GM19099 (cell line): Measurements from ENCODE around the gene TEAD1.

Source experiments
- POLR2A ChIP-seq: IDR thresholded peaks from 3 replicates; pipeline ENCODE4 v1.6.1; 2011; ENCODE audit warnings: low read depth; ENCODE audit not compliant: insufficient read length; ENCODE audit errors: extremely low read depth

Gene TEAD1

DNA sequence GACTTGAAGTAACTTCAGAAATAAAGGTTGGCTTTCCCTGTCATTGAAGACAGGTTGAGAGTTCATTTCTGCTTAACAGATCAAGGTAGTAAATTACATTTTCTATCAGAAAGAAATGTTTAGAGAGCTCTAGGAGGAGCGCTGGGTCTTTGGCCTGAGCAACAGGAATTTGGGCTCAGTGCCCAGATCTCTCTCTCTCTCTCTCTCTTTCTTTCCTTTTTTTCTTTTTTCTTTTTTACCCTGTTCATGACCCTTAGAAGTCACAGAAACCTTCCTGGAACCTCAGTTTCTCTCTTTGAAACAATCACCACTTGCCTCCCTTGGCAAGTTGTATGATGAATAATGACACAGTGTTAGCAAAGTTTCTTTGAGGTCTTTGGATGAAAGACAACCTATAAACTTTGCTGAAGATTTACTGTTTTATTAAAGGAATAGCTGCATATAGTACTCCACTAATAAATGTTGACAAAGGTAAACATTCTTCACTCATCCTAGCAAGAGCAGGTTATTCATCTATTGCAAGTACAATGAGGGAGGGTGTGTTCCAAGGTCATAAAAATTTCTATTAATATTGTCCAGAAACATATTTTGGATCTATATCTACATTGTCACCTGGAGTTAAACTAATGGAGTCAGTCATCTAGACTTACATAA lies 299.4 kb downstream of the TEAD1 start:
- no peak for TF ChIP-seq POLR2A

DNA sequence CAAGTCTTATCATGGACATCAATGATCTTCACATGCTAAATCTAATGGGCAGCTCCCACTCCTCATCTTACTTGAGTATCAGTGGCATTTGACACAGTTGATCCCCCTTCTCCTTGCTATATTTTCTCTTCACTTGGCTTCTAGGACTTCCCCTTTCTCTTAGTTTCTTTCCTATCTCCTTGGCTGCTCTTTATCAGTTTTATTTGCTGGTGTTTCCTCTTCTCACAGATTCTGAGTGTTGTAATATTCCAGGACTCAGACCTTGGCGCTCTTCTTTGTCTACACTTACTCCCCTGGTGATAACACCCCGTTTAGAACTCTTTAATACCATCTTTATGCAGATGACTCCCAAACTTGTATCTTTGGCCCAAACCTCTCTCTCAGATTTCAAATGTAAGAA lies 301.0 kb downstream of the TEAD1 start:
- TF ChIP-seq POLR2A, result no peak

- no peak for TF ChIP-seq POLR2A
Observed at GRCh38 chr11:12979928-12980689, 305.9 kb downstream of the TEAD1 start.

- no peak for TF ChIP-seq POLR2A
Observed at GRCh38 chr11:12981676-12982522, 307.7 kb downstream of the TEAD1 start.

DNA sequence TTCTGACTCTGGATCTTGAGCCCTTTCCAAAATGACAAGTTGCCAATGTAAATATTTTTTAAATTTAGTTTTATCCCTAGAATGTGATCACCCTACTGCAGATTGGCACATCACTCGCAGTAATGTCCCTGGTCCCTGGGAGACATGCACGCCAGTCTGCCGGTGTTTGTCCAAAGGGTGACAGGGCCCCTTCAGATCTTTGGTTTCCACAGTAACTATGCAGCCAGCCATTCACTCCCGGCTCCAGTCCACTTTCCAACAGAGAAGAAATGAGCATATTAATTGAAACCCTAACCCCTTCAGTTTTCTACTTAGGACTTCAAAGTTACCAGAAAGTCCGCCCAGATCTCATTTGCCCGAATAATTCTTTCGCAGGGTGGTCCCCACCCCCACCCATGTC lies 309.1 kb downstream of the TEAD1 start:
- TF ChIP-seq POLR2A, result no peak

DNA sequence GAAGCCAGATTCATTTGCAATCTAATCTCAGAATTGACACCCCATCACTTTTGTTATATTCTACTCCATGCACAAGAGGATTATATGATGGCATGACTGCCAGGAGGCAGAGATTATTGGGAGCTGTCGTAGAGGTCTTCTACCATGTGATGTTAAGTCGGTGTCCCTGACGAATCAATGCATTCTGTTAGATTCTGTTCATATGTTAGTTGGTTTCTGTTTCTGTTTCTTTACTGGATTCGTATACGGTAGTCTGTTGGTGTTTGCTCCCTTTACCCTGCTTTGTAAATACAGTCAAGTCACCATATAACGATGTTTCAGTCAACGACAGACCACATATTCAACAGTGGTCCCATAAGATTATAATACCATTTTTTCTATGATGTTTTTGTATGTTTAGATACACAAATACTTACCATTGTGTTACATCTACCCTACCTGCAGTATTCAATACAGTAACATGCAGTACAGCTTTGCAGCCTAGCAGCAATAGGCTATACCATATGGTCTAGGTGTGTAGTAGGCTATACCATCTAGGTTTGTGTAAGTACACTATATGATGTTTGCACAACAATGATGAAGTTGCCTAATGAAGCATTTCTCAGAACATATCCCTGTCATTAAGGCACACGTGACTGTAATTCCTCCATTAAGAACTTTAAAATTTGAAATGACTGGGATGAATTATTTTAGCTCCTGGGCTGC lies 312.1 kb downstream of the TEAD1 start:
- TF ChIP-seq POLR2A, result no peak

DNA sequence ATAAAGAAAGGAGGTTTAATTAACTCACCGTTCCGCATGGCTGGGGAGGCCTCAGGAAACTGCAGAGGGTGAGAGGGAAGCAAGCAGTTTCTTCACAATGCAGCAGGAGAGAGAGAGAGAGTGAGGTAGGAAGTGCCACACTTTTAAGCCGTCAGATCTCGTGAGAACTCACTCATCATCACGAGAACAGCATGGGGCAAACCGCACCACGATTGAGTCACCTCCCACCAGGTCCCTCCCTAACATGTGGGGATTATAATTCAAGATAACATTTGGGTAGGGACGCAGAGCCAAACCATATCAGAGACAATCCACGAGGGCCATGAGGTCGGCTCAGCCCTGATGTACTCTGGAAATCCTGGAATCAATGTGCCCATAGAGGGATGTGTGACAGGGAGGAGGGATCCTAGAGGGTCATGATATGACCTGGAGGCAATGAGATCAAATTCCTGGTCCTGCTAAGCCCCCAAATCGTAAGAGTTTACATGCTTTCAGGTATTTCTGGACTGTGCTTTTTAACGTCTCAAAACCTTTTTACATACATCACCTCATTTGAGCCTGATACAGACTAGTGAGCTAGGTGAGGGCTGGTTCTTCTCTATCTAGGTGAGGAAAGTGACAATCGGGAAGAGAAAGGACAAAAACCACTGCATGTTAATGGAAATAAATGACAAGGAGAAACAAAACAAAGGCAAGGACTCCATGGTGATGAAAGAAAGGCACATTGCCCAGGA lies 315.4 kb downstream of the TEAD1 start:
- TF ChIP-seq POLR2A, result no peak

- no peak for TF ChIP-seq POLR2A
Observed at GRCh38 chr11:12990162-12990480, 315.9 kb downstream of the TEAD1 start.

DNA sequence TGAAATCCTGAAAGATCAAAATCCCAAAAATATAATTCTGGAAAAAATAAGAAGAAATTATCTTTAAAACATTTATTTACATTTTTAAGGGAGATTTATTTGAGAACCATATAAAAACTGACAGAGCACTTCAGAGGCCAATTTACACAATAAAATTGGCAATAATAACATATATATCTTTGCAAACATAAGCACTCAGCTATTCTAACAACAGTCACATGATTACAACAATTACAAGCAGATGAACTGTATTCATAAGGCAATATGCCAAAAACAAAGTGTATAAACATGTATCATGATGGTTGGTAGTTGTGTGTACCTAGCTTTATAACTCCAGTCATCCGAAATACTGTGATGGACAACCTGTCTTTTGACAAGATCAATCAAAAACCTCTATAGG lies 317.2 kb downstream of the TEAD1 start:
- no peak for TF ChIP-seq POLR2A

DNA sequence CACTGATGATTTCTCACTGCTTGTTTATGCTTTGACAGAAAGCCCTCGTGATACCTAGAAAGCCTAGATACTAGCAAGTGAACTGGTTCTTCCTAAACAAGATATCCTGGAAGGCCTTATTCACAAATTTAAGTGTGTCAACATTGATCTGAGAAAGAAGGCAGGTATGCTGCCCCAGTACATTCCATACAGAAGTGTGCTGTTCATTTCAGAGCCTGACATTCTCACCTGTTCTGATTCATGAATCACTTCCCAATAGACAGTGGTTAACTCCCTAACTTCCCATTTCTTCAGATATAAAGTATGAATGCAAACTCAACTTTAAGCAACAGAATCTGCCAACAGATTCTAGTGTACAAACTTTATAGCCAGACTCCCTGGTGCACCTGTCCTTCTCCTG lies 319.4 kb downstream of the TEAD1 start:
- no peak for TF ChIP-seq POLR2A
